ENCODE data around the gene LPIN1. TPM values are rescaled to one million over a fixed set of nuclear protein-coding genes. Genes with fewer than 3 reads are reported as not detected.

The LPIN1 gene
- total RNA-seq, 1 donor from 2014 or later, result 43.0 TPM

- Histone ChIP-seq H3K4me3 (no peak overlapping the region), H3K36me3 (no peaks in the 10 kb centered on the region)
These were observed 46.5 kb upstream of the LPIN1 start for GRCh38 chr2:11699686-11700670.

DNA sequence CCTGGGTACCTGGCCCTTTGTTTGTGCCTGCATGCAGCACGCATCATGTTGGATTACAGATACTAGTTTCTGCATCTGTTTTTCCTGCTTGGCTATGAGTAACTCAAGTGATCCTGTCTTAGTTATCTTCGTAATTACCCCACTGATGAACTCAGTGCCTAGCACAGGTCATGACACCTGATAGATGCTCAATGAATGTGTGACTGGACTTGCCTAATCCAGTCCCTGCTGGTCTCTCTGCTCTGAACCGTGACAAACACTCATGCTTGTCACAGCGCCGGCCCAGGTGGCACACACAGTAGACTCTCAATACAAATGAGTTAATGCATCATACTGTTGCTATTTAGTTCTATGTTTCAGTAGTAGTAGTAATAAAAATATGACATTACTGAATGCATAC lies 45.2 kb upstream of the LPIN1 start:
- no peak for DNase-seq
- Histone ChIP-seq H3K27ac (replicated peaks) (no peak overlapping the region), H3K4me1 (peaks cover 28% of the 10 kb centered on the region), H3K36me3 (no peaks in the 10 kb centered on the region), H3K4me3 (no peak overlapping the region), H3K27me3 (ENCODE audit: low read depth) (no peaks in the 10 kb centered on the region), H3K9me3 (replicated peaks) (no peaks in the 10 kb centered on the region)
- intact Hi-C loops (cut with micrococcal nuclease), result no loop called here
- no peak for TF ChIP-seq CTCF (IDR thresholded peaks at IDR 0.05; ENCODE audit: borderline replicate concordance)

More at GRCh38 chr2:11699686-11700670, 46.5 kb upstream of the LPIN1 start:
- intact Hi-C loops (cut with micrococcal nuclease), result loop anchor here (10.0 kb wide), 1 partner anchor 45 kb away; the partner anchor contains the start of gene LPIN1
- Histone ChIP-seq H3K27ac (replicated peaks) (no peak overlapping the region), H3K27me3 (ENCODE audit: low read depth) (no peaks in the 10 kb centered on the region), H3K4me1 (peaks cover 28% of the 10 kb centered on the region), H3K9me3 (replicated peaks) (no peaks in the 10 kb centered on the region)
- TF ChIP-seq CTCF (IDR thresholded peaks at IDR 0.05; ENCODE audit: borderline replicate concordance), result no peak
- no peak for DNase-seq

DNA sequence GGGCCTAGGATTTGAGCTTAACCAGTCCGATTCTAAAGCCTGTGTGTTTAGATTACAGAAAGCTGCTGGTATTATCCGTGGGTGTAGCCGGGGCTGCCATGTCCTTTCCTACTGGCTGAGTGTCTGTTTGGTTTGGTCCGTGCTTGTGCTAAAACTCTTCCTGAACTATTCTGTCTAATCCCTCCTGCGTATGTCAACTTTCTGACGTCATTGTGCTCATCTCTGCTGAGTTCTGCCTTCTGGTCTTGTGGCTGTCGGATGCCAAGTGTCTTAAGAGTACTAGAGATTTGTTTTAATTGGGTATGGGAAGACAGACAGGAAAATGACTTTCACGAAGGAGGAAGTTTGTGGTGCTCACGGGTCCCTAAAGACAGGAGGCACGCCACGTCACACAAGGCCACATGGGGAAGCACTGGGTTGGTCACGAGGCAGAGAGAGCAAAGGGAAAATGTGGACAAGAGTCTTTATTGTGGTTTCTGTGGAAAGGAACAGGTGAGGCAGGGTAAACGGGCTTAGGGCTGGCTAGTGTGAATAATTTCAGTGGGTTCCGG lies 44.6 kb upstream of the LPIN1 start:
- intact Hi-C loops (cut with micrococcal nuclease), result no loop called here
- DNase-seq, result no peak
- no peaks in the 10 kb centered on the region for H3K36me3 ChIP-seq
- no peak overlapping the region for H3K27ac ChIP-seq (replicated peaks)
- no peak for TF ChIP-seq CTCF (IDR thresholded peaks at IDR 0.05; ENCODE audit: borderline replicate concordance)
- H3K9me3 ChIP-seq (replicated peaks), result no peaks in the 10 kb centered on the region
- H3K4me3 ChIP-seq, result no peak overlapping the region
- peaks cover 22% of the 10 kb centered on the region for H3K4me1 ChIP-seq
- no peaks in the 10 kb centered on the region for H3K27me3 ChIP-seq (ENCODE audit: low read depth)

- intact Hi-C loops (cut with micrococcal nuclease), result no loop called here
- H3K27ac ChIP-seq (replicated peaks), result no peak overlapping the region
- H3K4me3 ChIP-seq, result no peak overlapping the region
- TF ChIP-seq CTCF (IDR thresholded peaks at IDR 0.05; ENCODE audit: borderline replicate concordance), result no peak
- H3K9me3 ChIP-seq (replicated peaks), result no peaks in the 10 kb centered on the region
- H3K4me1 ChIP-seq, result peaks cover 10% of the 10 kb centered on the region
- no peak for DNase-seq
- no peaks in the 10 kb centered on the region for H3K36me3 ChIP-seq
- H3K27me3 ChIP-seq (ENCODE audit: low read depth), result no peaks in the 10 kb centered on the region
These were observed 43.5 kb upstream of the LPIN1 start for GRCh38 chr2:11702946-11703345.

DNA sequence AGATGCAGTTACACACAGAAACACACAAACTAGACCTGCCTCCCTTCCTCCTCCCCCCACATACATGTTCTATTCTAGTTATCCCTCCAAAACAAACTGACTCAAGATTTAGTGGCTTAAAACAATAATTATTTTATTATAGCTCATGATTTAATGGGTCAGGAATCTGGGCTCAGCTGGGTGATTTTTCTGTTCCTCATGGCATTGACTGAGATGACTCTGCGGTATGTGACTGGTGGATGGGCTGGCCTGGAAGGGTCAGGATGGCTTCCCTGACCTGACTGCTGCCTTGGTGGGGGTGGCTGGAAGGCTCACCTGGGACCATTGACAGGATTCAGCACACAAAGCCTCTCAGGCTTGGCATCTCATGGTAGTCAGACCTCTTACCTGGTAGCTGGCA lies 42.7 kb upstream of the LPIN1 start:
- no peaks in the 10 kb centered on the region for H3K9me3 ChIP-seq (replicated peaks)
- no peak overlapping the region for H3K27ac ChIP-seq (replicated peaks)
- H3K4me3 ChIP-seq, result no peak overlapping the region
- H3K4me1 ChIP-seq, result peaks cover 3% of the 10 kb centered on the region
- intact Hi-C loops (cut with micrococcal nuclease), result no loop called here
- DNase-seq, result no peak
- no peak for TF ChIP-seq CTCF (IDR thresholded peaks at IDR 0.05; ENCODE audit: borderline replicate concordance)
- H3K27me3 ChIP-seq (ENCODE audit: low read depth), result no peaks in the 10 kb centered on the region
- H3K36me3 ChIP-seq, result no peaks in the 10 kb centered on the region

Measured in left ventricle myocardium inferior (tissue), 1 donor.